Measurements from ENCODE around the gene DHX58. TPM values are rescaled to one million over a fixed set of nuclear protein-coding genes. Genes with fewer than 3 reads are reported as not detected.

The DHX58 gene
- total and polyA plus RNA-seq, 4 donors, result 4.0 to 21.9 (median 12.2) TPM

GRCh38 chr17:42079541-42079940, 33.0 kb downstream of the DHX58 start:
- Histone ChIP-seq H3K4me3 (ENCODE audit: low read depth in 1 of 3, low read length in 3 of 3) (no peak overlapping the region), H3K4me1 (ENCODE audit: control insufficient read depth in 4 of 4, insufficient read depth in 4 of 4, low read length in 3 of 4) (no peaks in the 10 kb centered on the region), H3K36me3 (ENCODE audit: control insufficient read depth in 4 of 4, insufficient read depth in 3 of 4, low read depth in 1 of 4, low read length in 3 of 4) (no peaks in the 10 kb centered on the region), H3K9ac (ENCODE audit: low read depth in 1 of 2, low read length in 2 of 2) (no peak overlapping the region), H3K27me3 (ENCODE audit: control insufficient read depth in 4 of 4, insufficient read depth in 4 of 4, low read length in 3 of 4) (no peaks in the 10 kb centered on the region), H3K9me3 (ENCODE audit: control insufficient read depth in 4 of 4, low read length in 3 of 4) (no peaks in the 10 kb centered on the region), H3K27ac (ENCODE audit: low read depth in 1 of 2, low read length in 2 of 2) (no peak overlapping the region)
- no peak for TF ChIP-seq ATF3 (IDR thresholded peaks at IDR 0.05)
- no peak for TF ChIP-seq TAF1 (conservative IDR thresholded peaks at IDR 0.05)
- no peak for TF ChIP-seq HNF4A (conservative IDR thresholded peaks at IDR 0.05)
- TF ChIP-seq SP1 (IDR thresholded peaks at IDR 0.05), result no peak
- TF ChIP-seq ZBTB33 (IDR thresholded peaks at IDR 0.05), result no peak
- TF ChIP-seq REST (IDR thresholded peaks at IDR 0.05), result no peak
- TF ChIP-seq HNF4G (IDR thresholded peaks at IDR 0.05), result no peak
- TF ChIP-seq GABPA (IDR thresholded peaks at IDR 0.05 in 1 of 2, conservative IDR thresholded peaks at IDR 0.05 in 1 of 2), result no peak
- TF ChIP-seq YY1 (IDR thresholded peaks at IDR 0.05), result no peak
- TF ChIP-seq JUND (IDR thresholded peaks at IDR 0.05), result no peak
- no peak for TF ChIP-seq FOXA1 (IDR thresholded peaks at IDR 0.05)
- no peak for TF ChIP-seq NR2F2 (IDR thresholded peaks at IDR 0.05)
- TF ChIP-seq RAD21 (IDR thresholded peaks at IDR 0.05), result no peak
- no peak for TF ChIP-seq FOXA2 (IDR thresholded peaks at IDR 0.05)
- no peak for DNase-seq (ENCODE audit: low spot score)
- WGBS, result 86% methylated on average over 2 of the region's 2 CpGs

GRCh38 chr17:42078396-42079043, 34.0 kb downstream of the DHX58 start:
- TF ChIP-seq JUND (IDR thresholded peaks at IDR 0.05) (no peak), FOXA2 (IDR thresholded peaks at IDR 0.05) (no peak), NR2F2 (IDR thresholded peaks at IDR 0.05) (no peak), TAF1 (conservative IDR thresholded peaks at IDR 0.05) (no peak), HNF4A (conservative IDR thresholded peaks at IDR 0.05) (no peak), GABPA (IDR thresholded peaks at IDR 0.05 in 1 of 2, conservative IDR thresholded peaks at IDR 0.05 in 1 of 2) (no peak), HNF4G (IDR thresholded peaks at IDR 0.05) (no peak), MAX (IDR thresholded peaks at IDR 0.05) (no peak)
- H3K27ac ChIP-seq (ENCODE audit: low read depth in 1 of 2, low read length in 2 of 2), result no peak overlapping the region
- WGBS, result 72% methylated on average over 8 of the region's 8 CpGs
- H3K9me3 ChIP-seq (ENCODE audit: control insufficient read depth in 4 of 4, low read length in 3 of 4), result no peaks in the 10 kb centered on the region
- H3K36me3 ChIP-seq (ENCODE audit: control insufficient read depth in 4 of 4, insufficient read depth in 3 of 4, low read depth in 1 of 4, low read length in 3 of 4), result no peaks in the 10 kb centered on the region
- no peak overlapping the region for H3K9ac ChIP-seq (ENCODE audit: low read depth in 1 of 2, low read length in 2 of 2)
- H3K27me3 ChIP-seq (ENCODE audit: control insufficient read depth in 4 of 4, insufficient read depth in 4 of 4, low read length in 3 of 4), result no peaks in the 10 kb centered on the region
- no peaks in the 10 kb centered on the region for H3K4me1 ChIP-seq (ENCODE audit: control insufficient read depth in 4 of 4, insufficient read depth in 4 of 4, low read length in 3 of 4)
- no peak for DNase-seq (ENCODE audit: low spot score)
- H3K4me3 ChIP-seq (ENCODE audit: low read depth in 1 of 3, low read length in 3 of 3), result no peak overlapping the region
